Activated naive CD4-positive, alpha-beta T cell treated with anti-CD3 and anti-CD28 coated beads for 36 hours (primary cell): ENCODE data around the gene NDOR1. TPM values are rescaled to one million over a fixed set of nuclear protein-coding genes. Genes with fewer than 3 reads are reported as not detected.

ENCODE experiments used
- CTCF ChIA-PET: fragments of 350-600 bp; sonication (Branson Sonifier 250); formaldehyde crosslinking; loops from one replicate; lab custom pipeline; 2021; ENCODE audit warnings: antibody characterized with exemption; lab: Charles Lee
- DNase-seq: peaks from one replicate; pipeline ENCODE4 v3.0.0-alpha.2; 2020
- H3K27ac Mint-ChIP-seq: one replicate; pipeline ENCODE4 v1.8.0; 2021; ENCODE audit warnings: mild to moderate bottlenecking, mixed read lengths
- H3K27me3 Mint-ChIP-seq: one replicate; pipeline ENCODE4 v1.8.0; 2021; ENCODE audit warnings: low read depth, mixed read lengths
- H3K36me3 Mint-ChIP-seq: one replicate; pipeline ENCODE4 v1.8.0; 2021; ENCODE audit warnings: low read depth, mixed read lengths
- H3K4me1 Mint-ChIP-seq: one replicate; pipeline ENCODE4 v1.8.0; 2021; ENCODE audit warnings: low read depth, mixed read lengths
- H3K4me3 Mint-ChIP-seq: one replicate; pipeline ENCODE4 v1.8.0; 2021; ENCODE audit warnings: mild to moderate bottlenecking, moderate library complexity, mixed read lengths
- H3K9me3 Mint-ChIP-seq: one replicate; pipeline ENCODE4 v1.8.0; 2021; ENCODE audit warnings: mixed read lengths
- intact Hi-C: fragments of 100-400 bp; cut with micrococcal nuclease; formaldehyde crosslinking; loops from one replicate; pipeline ENCODE4 v1.15.1; 2023
- total RNA-seq, 2 experiments: library from RNA; stranded (reverse); gene quantifications; one replicate each; pipeline ENCODE4 v1.2.3, GENCODE V29; 2021

Gene NDOR1
- total RNA-seq, 2 experiments from 2014 or later, result 25.3 to 26.1 TPM

GRCh38 chr9:137179761-137180160 lies 25.7 kb upstream of the NDOR1 start:
- CTCF ChIA-PET, result no interaction called here
- H3K9me3 Mint-ChIP-seq, result no peaks in the 10 kb centered on the region
- H3K27ac Mint-ChIP-seq, result no peak overlapping the region
- H3K27me3 Mint-ChIP-seq, result no peaks in the 10 kb centered on the region
- no peak for DNase-seq
- peaks cover 9% of the 10 kb centered on the region for H3K4me1 Mint-ChIP-seq
- H3K4me3 Mint-ChIP-seq, result no peak overlapping the region
- intact Hi-C loops, result loop anchor here (5.0 kb wide), 1 partner anchor 62 kb away; no protein-coding TSS in a partner anchor
- peaks cover 8% of the 10 kb centered on the region for H3K36me3 Mint-ChIP-seq

DNA sequence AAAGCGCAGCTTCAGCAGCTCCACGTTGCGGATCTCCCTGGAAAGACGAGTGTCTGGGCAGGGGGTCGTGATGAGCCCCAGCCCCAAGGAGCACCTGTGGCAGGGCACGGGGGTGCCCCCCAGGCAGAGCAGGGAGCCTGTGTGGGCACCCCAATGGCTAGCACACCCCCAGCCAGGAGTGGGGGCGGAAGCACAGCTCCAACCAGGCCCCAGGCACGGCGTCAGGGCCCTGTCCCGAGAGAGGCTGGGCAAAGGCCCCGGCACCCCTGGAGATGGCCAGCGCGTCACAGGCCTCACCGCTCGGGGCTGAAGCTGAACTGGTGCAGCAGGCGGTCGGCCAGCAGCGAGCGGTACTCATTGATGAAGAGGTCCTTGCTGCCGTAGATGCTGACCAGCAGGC lies 25.0 kb upstream of the NDOR1 start:
- peaks cover 8% of the 10 kb centered on the region for H3K36me3 Mint-ChIP-seq
- intact Hi-C loops, result no loop called here
- CTCF ChIA-PET, result interaction anchor here (0.5 kb wide), 1 partner anchor 113 kb away, joined by 3 read pairs; no protein-coding TSS in a partner anchor
- no peaks in the 10 kb centered on the region for H3K27me3 Mint-ChIP-seq
- no peak overlapping the region for H3K4me3 Mint-ChIP-seq
- DNase-seq, result no peak
- no peaks in the 10 kb centered on the region for H3K9me3 Mint-ChIP-seq
- H3K27ac Mint-ChIP-seq, result no peak overlapping the region
- H3K4me1 Mint-ChIP-seq, result peaks cover 9% of the 10 kb centered on the region

DNA sequence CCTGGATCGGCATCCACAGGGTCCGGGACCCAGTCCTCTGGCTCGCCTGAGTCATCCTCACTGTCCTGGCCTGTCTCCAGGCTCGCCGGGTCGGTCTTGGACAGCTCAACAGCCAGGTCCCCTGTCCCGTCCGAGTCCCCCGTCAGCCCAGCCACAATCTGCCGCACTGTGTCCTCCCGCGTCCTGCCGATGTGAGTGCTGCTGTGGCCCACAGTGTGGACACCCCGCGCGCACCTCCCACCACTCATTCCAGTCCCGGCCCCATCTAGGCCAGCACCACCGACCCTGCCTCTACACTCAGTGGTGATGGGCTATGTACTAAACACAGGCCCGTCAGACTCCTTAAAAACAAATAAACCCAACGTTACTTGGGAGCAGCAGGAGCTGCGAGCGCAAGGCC lies 23.8 kb upstream of the NDOR1 start:
- DNase-seq, result no peak
- peaks cover 8% of the 10 kb centered on the region for H3K36me3 Mint-ChIP-seq
- no peaks in the 10 kb centered on the region for H3K27me3 Mint-ChIP-seq
- no peak overlapping the region for H3K4me3 Mint-ChIP-seq
- H3K4me1 Mint-ChIP-seq, result peaks cover 12% of the 10 kb centered on the region
- no peaks in the 10 kb centered on the region for H3K9me3 Mint-ChIP-seq
- H3K27ac Mint-ChIP-seq, result no peak overlapping the region
- intact Hi-C loops, result no loop called here
- CTCF ChIA-PET, result no interaction called here

- H3K36me3 Mint-ChIP-seq, result peaks cover 7% of the 10 kb centered on the region
- DNase-seq, result no peak
- H3K27me3 Mint-ChIP-seq, result no peaks in the 10 kb centered on the region
- H3K27ac Mint-ChIP-seq, result no peak overlapping the region
- no peak overlapping the region for H3K4me3 Mint-ChIP-seq
- H3K9me3 Mint-ChIP-seq, result no peaks in the 10 kb centered on the region
- H3K4me1 Mint-ChIP-seq, result peaks cover 23% of the 10 kb centered on the region
- intact Hi-C loops, result no loop called here
- CTCF ChIA-PET, result no interaction called here
Measured at GRCh38 chr9:137182836-137183235, 22.7 kb upstream of the NDOR1 start.

GRCh38 chr9:137183980-137184595 lies 21.4 kb upstream of the NDOR1 start:
- Mint-ChIP-seq H3K27ac (no peak overlapping the region), H3K4me1 (peaks cover 25% of the 10 kb centered on the region), H3K4me3 (no peak overlapping the region), H3K36me3 (peaks cover 8% of the 10 kb centered on the region), H3K27me3 (no peaks in the 10 kb centered on the region), H3K9me3 (no peaks in the 10 kb centered on the region)
- CTCF ChIA-PET, result interaction anchor here (0.6 kb wide), 1 partner anchor 97 kb away, joined by 3 read pairs; the partner anchor contains the start of gene MAN1B1
- no peak for DNase-seq
- intact Hi-C loops, result no loop called here

DNA sequence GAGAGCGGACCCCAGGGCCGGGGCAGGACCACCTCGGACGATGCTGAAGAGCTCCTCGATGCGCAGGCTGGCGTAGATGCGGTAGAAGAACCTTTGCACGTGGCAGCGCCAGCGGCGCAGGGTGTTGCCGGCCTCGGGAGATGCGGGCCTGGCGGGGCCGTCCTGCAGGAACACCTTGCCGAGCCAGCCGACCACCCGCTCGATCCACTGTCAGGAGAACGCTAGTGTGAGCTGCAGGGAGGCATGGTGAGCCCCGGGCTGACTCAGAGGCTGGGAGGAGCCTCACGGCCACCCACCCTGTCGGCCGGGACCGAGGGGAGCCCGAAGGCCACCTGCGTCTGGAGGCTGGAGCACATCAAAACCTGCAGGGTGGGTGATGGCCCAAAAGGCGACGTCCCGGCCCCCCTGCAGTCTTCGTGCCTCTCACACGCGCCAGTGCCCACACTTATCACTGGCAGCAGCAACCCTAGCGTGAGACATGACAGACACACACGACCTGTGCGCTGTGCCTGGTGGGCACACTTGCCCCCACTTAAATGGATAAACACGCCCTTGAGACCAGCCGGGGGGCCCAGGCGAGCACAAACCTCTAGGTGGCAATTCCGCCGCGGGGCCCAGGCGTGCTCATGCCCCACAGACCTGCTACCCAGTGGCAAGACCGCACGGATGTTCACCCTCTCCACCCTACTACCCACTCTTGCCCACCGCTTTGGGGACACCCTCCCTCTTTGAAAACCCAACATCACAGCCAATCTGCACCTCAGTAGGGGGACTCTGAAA lies 20.4 kb upstream of the NDOR1 start:
- Mint-ChIP-seq H3K27me3 (no peaks in the 10 kb centered on the region), H3K4me3 (no peak overlapping the region), H3K9me3 (no peaks in the 10 kb centered on the region), H3K36me3 (peaks cover 8% of the 10 kb centered on the region), H3K4me1 (peaks cover 33% of the 10 kb centered on the region), H3K27ac (no peak overlapping the region)
- intact Hi-C loops, result loop anchor here (5.0 kb wide), 2 partner anchors 57 to 58 kb away; partner anchors contain the start of gene TUBB4B
- DNase-seq, result no peak
- CTCF ChIA-PET, result interaction anchor here (0.6 kb wide), 1 partner anchor 98 kb away, joined by 3 read pairs; the partner anchor contains the start of gene MAN1B1

- peaks cover 9% of the 10 kb centered on the region for H3K36me3 Mint-ChIP-seq
- H3K9me3 Mint-ChIP-seq, result no peaks in the 10 kb centered on the region
- no peak for DNase-seq
- no peaks in the 10 kb centered on the region for H3K27me3 Mint-ChIP-seq
- peaks cover 37% of the 10 kb centered on the region for H3K4me1 Mint-ChIP-seq
- H3K4me3 Mint-ChIP-seq, result no peak overlapping the region
- no peak overlapping the region for H3K27ac Mint-ChIP-seq
- intact Hi-C loops, result loop anchor here (5.0 kb wide), 2 partner anchors 56 to 59 kb away; partner anchors contain the start of gene TUBB4B
- CTCF ChIA-PET, result no interaction called here
Measured at GRCh38 chr9:137185921-137186320, 19.6 kb upstream of the NDOR1 start.

DNA sequence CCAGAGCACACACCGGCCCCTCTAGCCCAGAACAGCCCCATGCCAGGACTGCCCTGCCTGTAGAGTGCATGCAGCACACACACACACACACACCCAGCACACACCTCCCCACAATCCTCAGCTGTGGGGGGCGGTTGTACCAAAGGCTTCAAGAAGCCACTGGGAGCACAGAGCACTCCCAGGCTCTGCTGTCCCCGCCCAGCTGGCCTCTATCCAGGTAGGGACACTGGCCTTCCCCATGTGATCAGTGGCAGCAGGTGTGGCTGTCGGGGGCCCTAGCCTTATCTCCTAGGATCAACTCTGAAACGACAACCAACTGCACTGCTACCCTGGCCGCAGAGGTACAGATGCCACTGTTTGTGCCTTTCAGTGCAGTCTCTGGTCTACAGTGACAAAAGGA lies 19.1 kb upstream of the NDOR1 start:
- Mint-ChIP-seq H3K4me3 (peak overlapping the region; percentile 92), H3K27ac (no peak overlapping the region), H3K9me3 (no peaks in the 10 kb centered on the region), H3K4me1 (peaks cover 39% of the 10 kb centered on the region), H3K27me3 (no peaks in the 10 kb centered on the region), H3K36me3 (peaks cover 9% of the 10 kb centered on the region)
- intact Hi-C loops, result loop anchor here (5.0 kb wide), 2 partner anchors 56 to 59 kb away; partner anchors contain the start of gene TUBB4B
- CTCF ChIA-PET, result interaction anchor here (1.2 kb wide), 1 partner anchor 21 kb away, joined by 3 read pairs; no protein-coding TSS in a partner anchor
- DNase-seq, result no peak

DNA sequence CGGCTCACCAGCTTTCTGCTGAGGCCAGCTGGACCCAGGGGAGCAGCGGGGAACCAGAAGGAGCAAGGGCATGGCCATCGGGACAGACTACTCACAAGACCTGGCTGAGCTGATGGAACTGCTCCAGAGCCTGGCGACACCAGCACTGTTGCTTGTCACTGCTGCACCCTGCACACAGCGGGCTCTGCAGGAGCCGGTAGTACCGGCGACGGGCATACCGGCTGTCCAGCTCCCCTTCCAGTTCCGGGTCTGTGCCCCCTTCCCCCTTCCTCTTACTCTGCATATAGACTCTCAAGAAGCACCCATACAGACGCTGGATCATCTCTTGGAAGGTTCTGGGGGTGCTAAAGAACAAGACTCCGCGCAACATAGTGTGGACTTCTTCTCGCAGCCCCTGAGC lies 18.1 kb upstream of the NDOR1 start:
- peaks cover 7% of the 10 kb centered on the region for H3K36me3 Mint-ChIP-seq
- no peak for DNase-seq
- CTCF ChIA-PET, result interaction anchor here (0.6 to 2.2 kb wide), 4 partner anchors 12 to 49 kb away, joined by 3 to 7 read pairs (median 4); no protein-coding TSS in a partner anchor
- peaks cover 39% of the 10 kb centered on the region for H3K4me1 Mint-ChIP-seq
- H3K9me3 Mint-ChIP-seq, result no peaks in the 10 kb centered on the region
- peak overlapping the region; percentile 77 for H3K27ac Mint-ChIP-seq
- H3K27me3 Mint-ChIP-seq, result no peaks in the 10 kb centered on the region
- peak overlapping the region; percentile 92 for H3K4me3 Mint-ChIP-seq
- intact Hi-C loops, result loop anchor here (5.0 kb wide), 2 partner anchors 55 to 60 kb away; partner anchors contain the start of gene TUBB4B

- H3K4me1 Mint-ChIP-seq, result peaks cover 39% of the 10 kb centered on the region
- DNase-seq, result no peak
- peaks cover 7% of the 10 kb centered on the region for H3K36me3 Mint-ChIP-seq
- H3K27ac Mint-ChIP-seq, result peak overlapping the region; percentile 77
- H3K9me3 Mint-ChIP-seq, result no peaks in the 10 kb centered on the region
- H3K27me3 Mint-ChIP-seq, result no peaks in the 10 kb centered on the region
- intact Hi-C loops, result loop anchor here (1.0 to 5.0 kb wide), 4 partner anchors 17 to 61 kb away; partner anchors contain the start of genes NDOR1, TMEM203 and TUBB4B
- peak overlapping the region; percentile 92 for H3K4me3 Mint-ChIP-seq
- CTCF ChIA-PET, result interaction anchor here (0.6 to 2.6 kb wide), 5 partner anchors 11 to 49 kb away, joined by 3 to 16 read pairs (median 4); partner anchors contain the start of genes RNF224 and TPRN
Measured at GRCh38 chr9:137188086-137188489, 17.4 kb upstream of the NDOR1 start.

DNA sequence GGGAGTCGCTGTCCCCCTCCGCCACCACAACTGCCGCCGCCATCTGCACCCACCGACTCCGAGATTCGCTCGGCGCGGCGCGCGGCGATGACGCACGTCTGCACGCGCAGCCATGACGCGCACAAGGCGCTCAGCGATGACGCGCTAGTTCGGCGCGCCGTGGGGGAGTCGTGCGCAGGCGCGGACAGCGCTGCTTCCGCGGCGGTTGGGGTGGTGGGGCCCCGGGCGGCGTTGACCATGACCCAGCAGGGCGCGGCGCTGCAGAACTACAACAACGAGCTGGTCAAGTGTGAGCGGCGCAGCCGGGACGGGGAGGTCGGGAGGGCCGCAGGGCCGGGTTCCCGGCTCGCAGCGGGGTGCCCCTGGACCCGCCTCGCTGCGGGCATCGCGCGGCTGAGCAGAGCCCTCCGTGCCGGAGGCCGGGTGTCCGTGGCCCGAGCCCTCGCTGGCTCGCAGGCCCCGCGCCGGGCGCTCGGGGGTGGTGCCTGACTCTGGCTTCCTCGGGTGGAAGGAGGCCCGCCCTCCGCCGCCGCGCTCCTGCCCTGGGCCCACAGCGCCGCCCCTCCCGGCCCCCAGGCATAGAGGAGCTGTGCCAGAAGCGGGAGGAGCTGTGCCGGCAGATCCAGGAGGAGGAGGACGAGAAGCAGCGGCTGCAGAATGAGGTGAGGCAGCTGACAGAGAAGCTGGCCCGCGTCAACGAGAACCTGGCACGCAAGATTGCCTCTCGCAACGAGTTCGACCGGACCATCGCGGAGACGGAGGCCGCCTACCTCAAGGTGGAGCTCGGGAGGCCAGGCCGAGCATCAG lies 16.8 kb upstream of the NDOR1 start, which contains the start of the genes ANAPC2 and SSNA1:
ANAPC2 (minus strand) TSS at position 71 of the 807 bp plus-strand sequence; CDS start at position 43, 28 bp downstream.
SSNA1 (plus strand) TSS at position 187 of the 807 bp plus-strand sequence; CDS start at position 238, 51 bp downstream.
- H3K4me1 Mint-ChIP-seq, result peaks cover 39% of the 10 kb centered on the region
- peak; percentile 92 for DNase-seq
- H3K27me3 Mint-ChIP-seq, result no peaks in the 10 kb centered on the region
- H3K36me3 Mint-ChIP-seq, result peaks cover 7% of the 10 kb centered on the region
- intact Hi-C loops, result loop anchor here (1.0 to 5.0 kb wide), 6 partner anchors 12 to 61 kb away; partner anchors contain the start of genes NDOR1, RNF224, TMEM203 and TPRN
- H3K27ac Mint-ChIP-seq, result peak within 1 kb of the TSS; percentile 88
- H3K9me3 Mint-ChIP-seq, result no peaks in the 10 kb centered on the region
- CTCF ChIA-PET, result interaction anchor here (0.6 to 2.6 kb wide), 13 partner anchors 11 to 295 kb away, joined by 3 to 16 read pairs (median 4); partner anchors contain the start of genes RNF224, TMEM210 and TPRN
- peak within 1 kb of the TSS; percentile 92 for H3K4me3 Mint-ChIP-seq
